ENCODE data around the gene TBL3. TPM values are rescaled to one million over a fixed set of nuclear protein-coding genes. Genes with fewer than 3 reads are reported as not detected.
A peak's percentile ranks its signal among the peaks of the same experiment; 100 is the strongest.

Gene TBL3
- total RNA-seq, 1 experiment from 2014 or later = 68.9 TPM

DNA sequence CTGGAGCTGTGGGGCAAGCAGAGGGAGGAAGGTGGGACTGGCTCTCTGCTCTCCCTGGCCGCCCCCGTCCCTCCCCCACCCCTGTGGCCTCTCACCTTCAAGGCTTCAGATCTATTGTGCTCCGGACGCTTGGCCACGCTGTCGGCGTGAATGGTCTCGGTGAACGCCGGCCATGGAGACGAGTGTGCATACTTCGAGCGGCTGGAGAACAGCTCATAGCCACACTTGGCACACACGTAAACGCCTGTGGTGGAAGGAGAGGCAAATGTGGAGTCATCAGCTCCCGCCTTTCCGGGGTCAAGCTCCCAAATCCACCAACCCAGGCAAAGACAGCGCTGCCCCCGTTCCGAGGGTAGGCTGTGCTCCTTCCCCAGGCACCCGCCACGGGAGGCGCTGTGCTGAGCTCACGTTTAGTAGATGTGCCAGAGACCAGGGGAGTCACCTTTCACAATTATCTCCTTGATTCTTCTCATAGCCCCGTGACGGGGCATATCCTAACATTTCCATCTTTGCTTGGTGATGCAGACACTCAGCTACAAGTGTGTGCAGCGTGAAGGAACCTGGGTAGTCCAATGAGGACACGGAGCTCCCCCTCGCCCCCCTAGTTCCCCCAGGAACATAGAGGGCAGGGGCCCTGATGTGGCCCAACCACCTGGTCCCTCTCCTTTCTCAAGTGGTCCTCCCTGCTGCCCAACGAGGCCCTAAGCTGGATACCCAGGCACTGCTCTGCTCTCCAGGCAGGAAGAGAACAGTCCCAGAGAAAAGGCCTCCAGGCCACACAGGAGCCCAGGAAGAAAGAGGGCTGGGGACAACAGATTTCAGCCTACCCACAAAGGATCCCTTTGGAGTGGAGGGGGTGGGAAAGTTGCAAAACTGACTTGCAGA lies 30.4 kb upstream of the TBL3 start:
- H3K36me3 ChIP-seq (ENCODE audit: control insufficient read depth in 1 of 2, insufficient read depth in 2 of 2, low read length in 2 of 2) = peaks cover 5 to 6% of the 10 kb centered on the region in 2 experiments; a peak in 3 of 4 replicates
- no peaks in the 10 kb centered on the region for H3K79me2 ChIP-seq (ENCODE audit: insufficient read depth, low read length)
- peak overlapping the region; percentile 100 for H3K4me2 ChIP-seq (ENCODE audit: low read length)
- ChIA-PET POLR2A (interaction anchor here (1.3 kb wide), 1 partner anchor 23 kb away, joined by 3 read pairs; the partner anchor contains the start of gene RPS2), RAD21 (ENCODE audit: low non-redundant PET in 1 of 2, low total read pairs in 2 of 2, uncharacterized antibody in 2 of 2, unreplicated experiment in 2 of 2) (interaction anchor here in 1 of 2 experiments (0.9 kb wide), 1 partner anchor 9 kb away, joined by 3 read pairs; no protein-coding TSS in a partner anchor), CTCF (interaction anchor here (2.1 kb wide), 1 partner anchor 18 kb away, joined by 4 read pairs; no protein-coding TSS in a partner anchor)
- intact Hi-C loops (cut with micrococcal nuclease) = no loop called here
- H3K27ac ChIP-seq (ENCODE audit: low read depth, low read length) = peak overlapping the region; percentile 61
- H2AFZ ChIP-seq (ENCODE audit: low read depth, low read length, poor library complexity, severe bottlenecking) = no peak overlapping the region
- no peaks in the 10 kb centered on the region for H3K9me2 ChIP-seq (ENCODE audit: insufficient read depth)
- ATAC-seq = no peak
- no peaks in the 10 kb centered on the region for H3K27me3 ChIP-seq (ENCODE audit: insufficient read depth, low read length)
- no peaks in the 10 kb centered on the region for H3K9me3 ChIP-seq (ENCODE audit: control insufficient read depth in 1 of 2, insufficient read depth in 1 of 2, low read depth in 1 of 2, low read length in 2 of 2)
- DNase-seq (ENCODE audit: low read depth, low spot score) = no peak
- H3K4me3 ChIP-seq (replicated peaks in 1 of 2; ENCODE audit: low read depth in 1 of 2, low read length in 2 of 2) = peak overlapping the region; percentile 86 to 87
- peaks cover 14 to 26% of the 10 kb centered on the region in 2 experiments for H3K4me1 ChIP-seq (ENCODE audit: control insufficient read depth in 1 of 2, insufficient read depth in 2 of 2, low read length in 2 of 2)
- BruUV-seq (replicated peaks) = no TSS peak
- TF ChIP-seq, protein P1, sequence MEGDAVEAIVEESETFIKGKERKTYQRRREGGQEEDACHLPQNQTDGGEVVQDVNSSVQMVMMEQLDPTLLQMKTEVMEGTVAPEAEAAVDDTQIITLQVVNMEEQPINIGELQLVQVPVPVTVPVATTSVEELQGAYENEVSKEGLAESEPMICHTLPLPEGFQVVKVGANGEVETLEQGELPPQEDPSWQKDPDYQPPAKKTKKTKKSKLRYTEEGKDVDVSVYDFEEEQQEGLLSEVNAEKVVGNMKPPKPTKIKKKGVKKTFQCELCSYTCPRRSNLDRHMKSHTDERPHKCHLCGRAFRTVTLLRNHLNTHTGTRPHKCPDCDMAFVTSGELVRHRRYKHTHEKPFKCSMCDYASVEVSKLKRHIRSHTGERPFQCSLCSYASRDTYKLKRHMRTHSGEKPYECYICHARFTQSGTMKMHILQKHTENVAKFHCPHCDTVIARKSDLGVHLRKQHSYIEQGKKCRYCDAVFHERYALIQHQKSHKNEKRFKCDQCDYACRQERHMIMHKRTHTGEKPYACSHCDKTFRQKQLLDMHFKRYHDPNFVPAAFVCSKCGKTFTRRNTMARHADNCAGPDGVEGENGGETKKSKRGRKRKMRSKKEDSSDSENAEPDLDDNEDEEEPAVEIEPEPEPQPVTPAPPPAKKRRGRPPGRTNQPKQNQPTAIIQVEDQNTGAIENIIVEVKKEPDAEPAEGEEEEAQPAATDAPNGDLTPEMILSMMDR (IDR thresholded peaks at IDR 0.05 in 2 of 3, conservative IDR thresholded peaks at IDR 0.05 in 1 of 3; ENCODE audit: borderline replicate concordance in 1 of 3, insufficient read depth in 1 of 3, low read depth in 2 of 3, low read length in 2 of 3) = peak in 2 of 3 experiments; percentile 2 to 30; a peak in 1 of 6 replicates
- TF ChIP-seq EZH2phosphoT487 (IDR thresholded peaks at IDR 0.05; ENCODE audit: borderline replicate concordance) (no peak), TCF7L2 (IDR thresholded peaks at IDR 0.05; ENCODE audit: borderline replicate concordance, extremely low read depth, insufficient read depth, insufficient read length) (no peak), CBX3 (IDR thresholded peaks at IDR 0.05; ENCODE audit: low read depth) (no peak)
- H4K20me1 ChIP-seq (ENCODE audit: insufficient read depth) = no peaks in the 10 kb centered on the region
- H3K9ac ChIP-seq (ENCODE audit: low read length) = peak overlapping the region; percentile 82; the same call in 1 of the 2 replicates

Data from HCT116 (cell line).